ENCODE data around the gene DAPK1.
A peak's percentile ranks its signal among the peaks of the same experiment; 100 is the strongest.

Gene DAPK1

GRCh38 chr9:87701931-87702421, 204.3 kb downstream of the DAPK1 start:
- DNase-seq, result no peak

GRCh38 chr9:87702921-87703320, 205.3 kb downstream of the DAPK1 start:
- DNase-seq, result no peak

- no peak for DNase-seq
Observed at GRCh38 chr9:87703636-87704276, 206.1 kb downstream of the DAPK1 start.

GRCh38 chr9:87704342-87704741, 206.7 kb downstream of the DAPK1 start:
- DNase-seq, result no peak

GRCh38 chr9:87706066-87706739, 208.5 kb downstream of the DAPK1 start:
- no peak for DNase-seq

- no peak for DNase-seq
Observed at GRCh38 chr9:87707805-87708506, 210.3 kb downstream of the DAPK1 start.

- no peak for DNase-seq
Observed at GRCh38 chr9:87708546-87708945, 210.9 kb downstream of the DAPK1 start.

GRCh38 chr9:87708986-87709728, 211.5 kb downstream of the DAPK1 start:
- peak; percentile 18 for DNase-seq

- no peak for DNase-seq
Observed at GRCh38 chr9:87710443-87710842, 212.8 kb downstream of the DAPK1 start.

GRCh38 chr9:87711857-87712800, 214.5 kb downstream of the DAPK1 start:
- no peak for DNase-seq

GRCh38 chr9:87712801-87713277, 215.2 kb downstream of the DAPK1 start:
- no peak for DNase-seq

GRCh38 chr9:87713278-87713987, 215.8 kb downstream of the DAPK1 start:
- peak; percentile 5 for DNase-seq

- DNase-seq, result no peak
Observed at GRCh38 chr9:87713988-87714330, 216.3 kb downstream of the DAPK1 start.

- no peak for DNase-seq
Observed at GRCh38 chr9:87714819-87715218, 217.2 kb downstream of the DAPK1 start.

- DNase-seq, result no peak
Observed at GRCh38 chr9:87716141-87716540, 218.5 kb downstream of the DAPK1 start.

GRCh38 chr9:87717456-87717855, 219.8 kb downstream of the DAPK1 start:
- DNase-seq, result no peak

- no peak for DNase-seq
Observed at GRCh38 chr9:87718231-87718630, 220.6 kb downstream of the DAPK1 start.

GRCh38 chr9:87718852-87719612, 221.4 kb downstream of the DAPK1 start:
- DNase-seq, result no peak

GRCh38 chr9:87720173-87720572, 222.5 kb downstream of the DAPK1 start:
- no peak for DNase-seq

- DNase-seq, result peak; percentile 7
Observed at GRCh38 chr9:87722393-87723088, 224.9 kb downstream of the DAPK1 start.

All from CD4-positive, alpha-beta T cell treated with Interleukin-10 for 1 hour (primary cell).